ENCODE measurements around the gene MAGI3.

MAGI3 gene

GRCh38 chr1:113390871-113391648 lies 745 bp downstream of the MAGI3 start (continued):
- TF ChIP-seq PRDM6 (tag by site-specific recombination; IDR thresholded peaks at IDR 0.05), result no peak; the same call in 1 of the 2 replicates
- 0 out of 2 replicates have a peak, but pooled peaks have one; percentile 58 for TF ChIP-seq KLF1 (tag by site-specific recombination; IDR thresholded peaks at IDR 0.05)
- peak; percentile 14 for TF ChIP-seq SP2 (tag by site-specific recombination; IDR thresholded peaks at IDR 0.05)
- no peak; the same call in 1 of the 2 replicates for TF ChIP-seq ZNF23 (tag by site-specific recombination; IDR thresholded peaks at IDR 0.05; ENCODE audit: borderline replicate concordance)
- no peak; the same call in 1 of the 2 replicates for TF ChIP-seq HIC1 (tag by site-specific recombination; IDR thresholded peaks at IDR 0.05)
- no peak for TF ChIP-seq ZNF585B (tag by site-specific recombination; IDR thresholded peaks at IDR 0.05)
- TF ChIP-seq ZNF174 (tag by site-specific recombination; IDR thresholded peaks at IDR 0.05), result no peak
- no peak for TF ChIP-seq ZNF16 (tag by site-specific recombination; IDR thresholded peaks at IDR 0.05; ENCODE audit: low read depth)
- TF ChIP-seq ZNF175 (tag by site-specific recombination; IDR thresholded peaks at IDR 0.05), result no peak
- TF ChIP-seq ZNF513 (tag by site-specific recombination; IDR thresholded peaks at IDR 0.05), result no peak
- peak; percentile 31; the same call in 1 of the 2 replicates for TF ChIP-seq KLF10 (tag by site-specific recombination; IDR thresholded peaks at IDR 0.05)
- TF ChIP-seq RBAK (tag by site-specific recombination; IDR thresholded peaks at IDR 0.05), result no peak
- TF ChIP-seq ZNF654 (tag by site-specific recombination; IDR thresholded peaks at IDR 0.05; ENCODE audit: low read depth), result no peak
- TF ChIP-seq ZNF157 (tag by site-specific recombination; IDR thresholded peaks at IDR 0.05), result no peak
- no peak for TF ChIP-seq ZNF488 (tag by site-specific recombination; IDR thresholded peaks at IDR 0.05)
- no peak for TF ChIP-seq ZNF677 (tag by site-specific recombination; IDR thresholded peaks at IDR 0.05)
- no peak for TF ChIP-seq ZNF660 (tag by site-specific recombination; IDR thresholded peaks at IDR 0.05)
- TF ChIP-seq ZBTB49 (tag by site-specific recombination; IDR thresholded peaks at IDR 0.05; ENCODE audit: low read depth), result no peak
- TF ChIP-seq ZBTB8A (tag by site-specific recombination; IDR thresholded peaks at IDR 0.05), result peak; percentile 97
- TF ChIP-seq ZNF792 (tag by site-specific recombination; IDR thresholded peaks at IDR 0.05), result no peak; the same call in 1 of the 2 replicates
- no peak for TF ChIP-seq ZNF138 (tag by site-specific recombination; IDR thresholded peaks at IDR 0.05; ENCODE audit: borderline replicate concordance)
- TF ChIP-seq ZNF549 (tag by site-specific recombination; IDR thresholded peaks at IDR 0.05), result no peak
- no peak for TF ChIP-seq ZNF510 (tag by site-specific recombination; IDR thresholded peaks at IDR 0.05; ENCODE audit: insufficient replicate concordance)
- no peak for TF ChIP-seq ZSCAN18 (tag by site-specific recombination; IDR thresholded peaks at IDR 0.05)
- peak; percentile 78; the same call in 1 of the 2 replicates for TF ChIP-seq ZFP37 (tag by site-specific recombination; IDR thresholded peaks at IDR 0.05)
- no peak for TF ChIP-seq ZNF274 (IDR thresholded peaks at IDR 0.05; ENCODE audit: low read length)
- TF ChIP-seq ZNF274 (tag by site-specific recombination; IDR thresholded peaks at IDR 0.05; ENCODE audit: borderline replicate concordance), result no peak
- TF ChIP-seq ZNF433 (tag by site-specific recombination; IDR thresholded peaks at IDR 0.05; ENCODE audit: low read depth), result no peak
